Stimulated activated effector memory CD8-positive, alpha-beta T cell treated with anti-CD3 and anti-CD28 coated beads, Interleukin-12 subunit alpha, Interleukin-12 subunit beta, amount 100 ng/mL, for 72 hours (primary cell): ENCODE results near the gene NTSR1.

Experiments used
- ATAC-seq: fragments of 150-1000 bp; cut with Tn5 transposase; 2 replicates; pipeline ENCODE4 v1.10.0; 2021
- DNase-seq, 2 donors: peaks; one replicate each; pipeline ENCODE4 v3.0.0; 2021 to 2022; ENCODE audit warnings: low spot score in 2 of 2
- H3K27ac Mint-ChIP-seq: one replicate; pipeline ENCODE4 v1.8.0; 2022; ENCODE audit warnings: mild to moderate bottlenecking, mixed read lengths
- H3K36me3 Mint-ChIP-seq: one replicate; pipeline ENCODE4 v1.8.0; 2022; ENCODE audit warnings: mild to moderate bottlenecking, mixed read lengths
- H3K4me1 Mint-ChIP-seq: one replicate; pipeline ENCODE4 v1.8.0; 2022; ENCODE audit warnings: mixed read lengths
- H3K4me3 Mint-ChIP-seq: one replicate; pipeline ENCODE4 v1.8.0; 2022; ENCODE audit warnings: mild to moderate bottlenecking, mixed read lengths
- H3K9me3 Mint-ChIP-seq: one replicate; pipeline ENCODE4 v1.8.0; 2022; ENCODE audit warnings: mixed read lengths

Gene NTSR1

GRCh38 chr20:62774762-62775161, 66.1 kb downstream of the NTSR1 start:
- H3K4me3 Mint-ChIP-seq: no peak overlapping the region
- H3K36me3 Mint-ChIP-seq: no peaks in the 10 kb centered on the region
- DNase-seq (no peak), ATAC-seq (no peak)
- peaks cover 46% of the 10 kb centered on the region for H3K4me1 Mint-ChIP-seq
- H3K27ac Mint-ChIP-seq: peak overlapping the region; percentile 98
- H3K9me3 Mint-ChIP-seq: peaks cover 3% of the 10 kb centered on the region

- Mint-ChIP-seq H3K36me3 (no peaks in the 10 kb centered on the region), H3K4me3 (no peak overlapping the region), H3K4me1 (peaks cover 46% of the 10 kb centered on the region), H3K9me3 (peaks cover 3% of the 10 kb centered on the region), H3K27ac (peak overlapping the region; percentile 98)
- no peak for DNase-seq
- ATAC-seq: no peak
Measured at GRCh38 chr20:62775206-62775605, 66.6 kb downstream of the NTSR1 start.

GRCh38 chr20:62776035-62776691, 67.5 kb downstream of the NTSR1 start:
- H3K9me3 Mint-ChIP-seq: peaks cover 3% of the 10 kb centered on the region
- peak overlapping the region; percentile 98 for H3K27ac Mint-ChIP-seq
- H3K36me3 Mint-ChIP-seq: no peaks in the 10 kb centered on the region
- no peak for DNase-seq
- peaks cover 46% of the 10 kb centered on the region for H3K4me1 Mint-ChIP-seq
- ATAC-seq: no peak
- H3K4me3 Mint-ChIP-seq: peak overlapping the region; percentile 61

GRCh38 chr20:62776692-62777527, 68.3 kb downstream of the NTSR1 start:
- H3K36me3 Mint-ChIP-seq: no peaks in the 10 kb centered on the region
- H3K4me1 Mint-ChIP-seq: peaks cover 46% of the 10 kb centered on the region
- ATAC-seq (peak; percentile 74), DNase-seq (peak in 1 of 2 donors; percentile 66)
- H3K4me3 Mint-ChIP-seq: peak overlapping the region; percentile 61
- peak overlapping the region; percentile 98 for H3K27ac Mint-ChIP-seq
- H3K9me3 Mint-ChIP-seq: peaks cover 3% of the 10 kb centered on the region

GRCh38 chr20:62777528-62777830, 68.8 kb downstream of the NTSR1 start:
- Mint-ChIP-seq H3K4me3 (peak overlapping the region; percentile 61), H3K9me3 (peaks cover 3% of the 10 kb centered on the region), H3K36me3 (no peaks in the 10 kb centered on the region), H3K27ac (peak overlapping the region; percentile 98), H3K4me1 (peaks cover 42% of the 10 kb centered on the region)
- ATAC-seq (no peak), DNase-seq (no peak)

- no peak overlapping the region for H3K4me3 Mint-ChIP-seq
- peak overlapping the region; percentile 65 for H3K27ac Mint-ChIP-seq
- ATAC-seq: no peak
- H3K36me3 Mint-ChIP-seq: no peaks in the 10 kb centered on the region
- H3K4me1 Mint-ChIP-seq: peaks cover 43% of the 10 kb centered on the region
- no peak for DNase-seq
- peaks cover 3% of the 10 kb centered on the region for H3K9me3 Mint-ChIP-seq
Measured at GRCh38 chr20:62778058-62778457, 69.4 kb downstream of the NTSR1 start.

GRCh38 chr20:62778601-62779416, 70.2 kb downstream of the NTSR1 start:
- H3K36me3 Mint-ChIP-seq: no peaks in the 10 kb centered on the region
- ATAC-seq (no peak), DNase-seq (no peak)
- H3K9me3 Mint-ChIP-seq: peaks cover 3% of the 10 kb centered on the region
- peaks cover 40% of the 10 kb centered on the region for H3K4me1 Mint-ChIP-seq
- peak overlapping the region; percentile 65 for H3K27ac Mint-ChIP-seq
- H3K4me3 Mint-ChIP-seq: no peak overlapping the region

- no peak for DNase-seq
- H3K36me3 Mint-ChIP-seq: no peaks in the 10 kb centered on the region
- H3K9me3 Mint-ChIP-seq: peaks cover 3% of the 10 kb centered on the region
- no peak overlapping the region for H3K4me3 Mint-ChIP-seq
- ATAC-seq: no peak
- no peak overlapping the region for H3K27ac Mint-ChIP-seq
- H3K4me1 Mint-ChIP-seq: peaks cover 36% of the 10 kb centered on the region
Measured at GRCh38 chr20:62779417-62779685, 70.7 kb downstream of the NTSR1 start.

GRCh38 chr20:62780204-62780603, 71.6 kb downstream of the NTSR1 start:
- ATAC-seq: no peak
- Mint-ChIP-seq H3K27ac (no peak overlapping the region), H3K4me1 (peaks cover 28% of the 10 kb centered on the region), H3K9me3 (peaks cover 3% of the 10 kb centered on the region), H3K36me3 (no peaks in the 10 kb centered on the region), H3K4me3 (no peak overlapping the region)
- no peak for DNase-seq

- H3K9me3 Mint-ChIP-seq: peaks cover 3% of the 10 kb centered on the region
- ATAC-seq: no peak
- no peak overlapping the region for H3K27ac Mint-ChIP-seq
- H3K4me1 Mint-ChIP-seq: peaks cover 23% of the 10 kb centered on the region
- H3K4me3 Mint-ChIP-seq: no peak overlapping the region
- DNase-seq: no peak
- H3K36me3 Mint-ChIP-seq: no peaks in the 10 kb centered on the region
Measured at GRCh38 chr20:62780696-62781095, 72.1 kb downstream of the NTSR1 start.

- ATAC-seq: no peak
Measured at GRCh38 chr20:62782149-62782892, 73.7 kb downstream of the NTSR1 start.

GRCh38 chr20:62782893-62783278, 74.2 kb downstream of the NTSR1 start:
- no peaks in the 10 kb centered on the region for H3K36me3 Mint-ChIP-seq
- no peak overlapping the region for H3K4me3 Mint-ChIP-seq
- H3K9me3 Mint-ChIP-seq: no peaks in the 10 kb centered on the region
- DNase-seq (no peak), ATAC-seq (no peak)
- no peak overlapping the region for H3K27ac Mint-ChIP-seq
- peaks cover 13% of the 10 kb centered on the region for H3K4me1 Mint-ChIP-seq

More at GRCh38 chr20:62782149-62782892, 73.7 kb downstream of the NTSR1 start:
- Mint-ChIP-seq H3K4me1 (peaks cover 10% of the 10 kb centered on the region), H3K9me3 (no peaks in the 10 kb centered on the region), H3K36me3 (no peaks in the 10 kb centered on the region), H3K27ac (no peak overlapping the region), H3K4me3 (no peak overlapping the region)
- no peak for DNase-seq

- H3K4me3 Mint-ChIP-seq: no peak overlapping the region
- ATAC-seq: no peak
- H3K9me3 Mint-ChIP-seq: no peaks in the 10 kb centered on the region
- H3K36me3 Mint-ChIP-seq: no peaks in the 10 kb centered on the region
- H3K4me1 Mint-ChIP-seq: peaks cover 14% of the 10 kb centered on the region
- DNase-seq: no peak
- no peak overlapping the region for H3K27ac Mint-ChIP-seq
Measured at GRCh38 chr20:62784497-62784896, 75.9 kb downstream of the NTSR1 start.

GRCh38 chr20:62785393-62785792, 76.8 kb downstream of the NTSR1 start:
- Mint-ChIP-seq H3K36me3 (no peaks in the 10 kb centered on the region), H3K4me1 (peaks cover 14% of the 10 kb centered on the region), H3K9me3 (no peaks in the 10 kb centered on the region), H3K4me3 (no peak overlapping the region), H3K27ac (no peak overlapping the region)
- no peak for ATAC-seq
- DNase-seq: no peak

- no peak overlapping the region for H3K4me3 Mint-ChIP-seq
- ATAC-seq (no peak), DNase-seq (no peak)
- H3K36me3 Mint-ChIP-seq: no peaks in the 10 kb centered on the region
- peaks cover 15% of the 10 kb centered on the region for H3K4me1 Mint-ChIP-seq
- no peak overlapping the region for H3K27ac Mint-ChIP-seq
- no peaks in the 10 kb centered on the region for H3K9me3 Mint-ChIP-seq
Measured at GRCh38 chr20:62786157-62786556, 77.5 kb downstream of the NTSR1 start.
